ENCODE measurements around the gene CYP2C9. TPM values are rescaled to one million over a fixed set of nuclear protein-coding genes. Genes with fewer than 3 reads are reported as not detected.
A peak's percentile ranks its signal among the peaks of the same experiment; 100 is the strongest.

Gene CYP2C9
- total RNA-seq, 1 experiment from 2014 or later: not detected

- no peak overlapping the region for H3K27ac ChIP-seq
- H2AFZ ChIP-seq: no peak overlapping the region
- no peaks in the 10 kb centered on the region for H3K36me3 ChIP-seq (ENCODE audit: low read depth)
- no peaks in the 10 kb centered on the region for H4K20me1 ChIP-seq (ENCODE audit: insufficient read depth)
- no peaks in the 10 kb centered on the region for H3K27me3 ChIP-seq (ENCODE audit: insufficient read depth, low read depth)
- H3K9me3 ChIP-seq (ENCODE audit: insufficient read depth, low read depth): no peaks in the 10 kb centered on the region
- DNase-seq: no peak
- ChIA-PET POLR2A (ENCODE audit: unreplicated experiment) (no interaction called here), CTCF (no interaction called here)
- no peak for TF ChIP-seq EZH2 (IDR thresholded peaks at IDR 0.05; ENCODE audit: low read depth)
- TF ChIP-seq, protein P1, sequence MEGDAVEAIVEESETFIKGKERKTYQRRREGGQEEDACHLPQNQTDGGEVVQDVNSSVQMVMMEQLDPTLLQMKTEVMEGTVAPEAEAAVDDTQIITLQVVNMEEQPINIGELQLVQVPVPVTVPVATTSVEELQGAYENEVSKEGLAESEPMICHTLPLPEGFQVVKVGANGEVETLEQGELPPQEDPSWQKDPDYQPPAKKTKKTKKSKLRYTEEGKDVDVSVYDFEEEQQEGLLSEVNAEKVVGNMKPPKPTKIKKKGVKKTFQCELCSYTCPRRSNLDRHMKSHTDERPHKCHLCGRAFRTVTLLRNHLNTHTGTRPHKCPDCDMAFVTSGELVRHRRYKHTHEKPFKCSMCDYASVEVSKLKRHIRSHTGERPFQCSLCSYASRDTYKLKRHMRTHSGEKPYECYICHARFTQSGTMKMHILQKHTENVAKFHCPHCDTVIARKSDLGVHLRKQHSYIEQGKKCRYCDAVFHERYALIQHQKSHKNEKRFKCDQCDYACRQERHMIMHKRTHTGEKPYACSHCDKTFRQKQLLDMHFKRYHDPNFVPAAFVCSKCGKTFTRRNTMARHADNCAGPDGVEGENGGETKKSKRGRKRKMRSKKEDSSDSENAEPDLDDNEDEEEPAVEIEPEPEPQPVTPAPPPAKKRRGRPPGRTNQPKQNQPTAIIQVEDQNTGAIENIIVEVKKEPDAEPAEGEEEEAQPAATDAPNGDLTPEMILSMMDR (conservative IDR thresholded peaks at IDR 0.05): no peak
- H3K4me3 ChIP-seq: no peak overlapping the region
- H3F3A ChIP-seq (ENCODE audit: insufficient read depth, low read depth): no peaks in the 10 kb centered on the region
- intact Hi-C loops (cut with micrococcal nuclease; ENCODE audit: unreplicated experiment): no loop called here
- H3K4me2 ChIP-seq: no peak overlapping the region
- no peaks in the 10 kb centered on the region for H3K9me2 ChIP-seq (ENCODE audit: insufficient read depth)
- BruUV-seq (replicated peaks): no TSS peak
- no peaks in the 10 kb centered on the region for H3K79me2 ChIP-seq (ENCODE audit: low read depth)
- no peaks in the 10 kb centered on the region for H3K4me1 ChIP-seq (replicated peaks; ENCODE audit: insufficient read depth)
Measured at GRCh38 chr10:94983555-94983954, 45.1 kb downstream of the CYP2C9 start.

- Histone ChIP-seq H3K27ac (no peak overlapping the region), H3K9me3 (ENCODE audit: insufficient read depth, low read depth) (peaks cover 12% of the 10 kb centered on the region), H3K36me3 (ENCODE audit: low read depth) (no peaks in the 10 kb centered on the region), H3K79me2 (ENCODE audit: low read depth) (no peaks in the 10 kb centered on the region), H3K4me1 (replicated peaks; ENCODE audit: insufficient read depth) (no peaks in the 10 kb centered on the region), H4K20me1 (ENCODE audit: insufficient read depth) (no peaks in the 10 kb centered on the region), H2AFZ (no peak overlapping the region), H3K4me3 (no peak overlapping the region), H3K9me2 (ENCODE audit: insufficient read depth) (no peaks in the 10 kb centered on the region), H3K27me3 (ENCODE audit: insufficient read depth, low read depth) (no peaks in the 10 kb centered on the region), H3F3A (ENCODE audit: insufficient read depth, low read depth) (no peaks in the 10 kb centered on the region), H3K4me2 (no peak overlapping the region)
- BruUV-seq (replicated peaks): no TSS peak
- TF ChIP-seq, protein P1 (conservative IDR thresholded peaks at IDR 0.05): no peak
- TF ChIP-seq EZH2 (IDR thresholded peaks at IDR 0.05; ENCODE audit: low read depth): no peak
- POLR2A ChIA-PET (ENCODE audit: unreplicated experiment): no interaction called here
- no peak for DNase-seq
- CTCF ChIA-PET: no interaction called here
- intact Hi-C loops (cut with micrococcal nuclease; ENCODE audit: unreplicated experiment): no loop called here
Measured at GRCh38 chr10:94989192-94989591, 50.7 kb downstream of the CYP2C9 start.

DNA sequence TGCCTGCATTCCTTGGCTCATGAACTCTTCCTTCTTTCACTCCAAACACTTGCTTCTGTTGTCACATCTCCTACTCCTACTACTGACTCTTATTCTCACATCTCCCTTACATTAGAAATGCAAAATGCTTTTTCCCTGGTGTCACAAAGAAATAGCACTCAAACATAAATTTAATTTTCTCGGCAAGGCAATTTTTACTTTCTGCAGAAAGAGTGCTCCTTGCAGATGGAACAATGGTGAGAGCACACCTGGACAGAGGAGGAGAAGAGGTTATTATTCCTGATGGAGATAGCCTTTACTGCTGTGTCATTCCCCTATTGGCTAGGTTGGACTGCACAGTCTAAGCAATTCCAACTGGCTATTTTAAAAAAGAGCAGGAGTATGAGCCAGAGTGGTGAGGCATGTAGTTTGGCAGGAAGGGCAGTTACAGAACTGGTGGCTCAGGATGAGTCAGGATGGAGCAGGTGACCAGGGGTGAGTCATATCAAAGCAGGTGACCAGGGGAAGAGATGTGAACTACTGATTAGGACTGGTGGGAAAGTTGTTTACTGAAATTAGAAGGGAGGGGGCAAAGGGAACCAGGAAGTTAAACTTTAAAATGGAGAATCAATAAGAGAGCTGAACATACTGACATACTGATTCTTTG lies 52.9 kb downstream of the CYP2C9 start:
- POLR2A ChIA-PET (ENCODE audit: unreplicated experiment): no interaction called here
- BruUV-seq (replicated peaks): no TSS peak

More for the DNA sequence above, 52.9 kb downstream of the CYP2C9 start:
- H3K4me2 ChIP-seq: no peak overlapping the region
- H3K79me2 ChIP-seq (ENCODE audit: low read depth): no peaks in the 10 kb centered on the region
- no peaks in the 10 kb centered on the region for H3F3A ChIP-seq (ENCODE audit: insufficient read depth, low read depth)
- H3K9me3 ChIP-seq (ENCODE audit: insufficient read depth, low read depth): peaks cover 12% of the 10 kb centered on the region
- intact Hi-C loops (cut with micrococcal nuclease; ENCODE audit: unreplicated experiment): no loop called here
- no peaks in the 10 kb centered on the region for H3K36me3 ChIP-seq (ENCODE audit: low read depth)
- no peaks in the 10 kb centered on the region for H3K27me3 ChIP-seq (ENCODE audit: insufficient read depth, low read depth)
- TF ChIP-seq EZH2 (IDR thresholded peaks at IDR 0.05; ENCODE audit: low read depth): no peak
- TF ChIP-seq, protein P1 (conservative IDR thresholded peaks at IDR 0.05): no peak
- H3K4me1 ChIP-seq (replicated peaks; ENCODE audit: insufficient read depth): no peaks in the 10 kb centered on the region
- no peak overlapping the region for H3K27ac ChIP-seq
- CTCF ChIA-PET: no interaction called here
- DNase-seq: peak; percentile 1 to 40
- no peak overlapping the region for H2AFZ ChIP-seq
- no peak overlapping the region for H3K4me3 ChIP-seq
- H4K20me1 ChIP-seq (ENCODE audit: insufficient read depth): no peaks in the 10 kb centered on the region
- no peaks in the 10 kb centered on the region for H3K9me2 ChIP-seq (ENCODE audit: insufficient read depth)
